Measurements from ENCODE around the gene PADI1. TPM values are rescaled to one million over a fixed set of nuclear protein-coding genes. Genes with fewer than 3 reads are reported as not detected.

PADI1 gene
- total RNA-seq, 1 donor from 2014 or later = not detected

GRCh38 chr1:17259233-17259873 lies 54.4 kb downstream of the PADI1 start:
- no peak overlapping the region for H3K4me3 Mint-ChIP-seq (ENCODE audit: low read depth)
- peaks cover 8% of the 10 kb centered on the region for H3K27me3 Mint-ChIP-seq
- no peak for TF ChIP-seq CTCF (IDR thresholded peaks at IDR 0.05; ENCODE audit: unreplicated experiment)
- H3K36me3 Mint-ChIP-seq (ENCODE audit: insufficient read depth) = no peaks in the 10 kb centered on the region
- no peaks in the 10 kb centered on the region for H3K4me1 Mint-ChIP-seq (ENCODE audit: low read depth)
- no peak for DNase-seq (ENCODE audit: low spot score, unreplicated experiment)
- H3K27ac Mint-ChIP-seq = no peak overlapping the region
- H3K9me3 Mint-ChIP-seq (ENCODE audit: low read depth) = peaks cover 8% of the 10 kb centered on the region

- Mint-ChIP-seq H3K4me1 (ENCODE audit: low read depth) (no peaks in the 10 kb centered on the region), H3K4me3 (ENCODE audit: low read depth) (no peak overlapping the region), H3K9me3 (ENCODE audit: low read depth) (peaks cover 8% of the 10 kb centered on the region), H3K27me3 (peaks cover 8% of the 10 kb centered on the region), H3K27ac (no peak overlapping the region), H3K36me3 (ENCODE audit: insufficient read depth) (no peaks in the 10 kb centered on the region)
- no peak for DNase-seq (ENCODE audit: low spot score, unreplicated experiment)
- TF ChIP-seq CTCF (IDR thresholded peaks at IDR 0.05; ENCODE audit: unreplicated experiment) = no peak
Observed at GRCh38 chr1:17260264-17260663, 55.3 kb downstream of the PADI1 start.

GRCh38 chr1:17260738-17261137 lies 55.8 kb downstream of the PADI1 start:
- no peaks in the 10 kb centered on the region for H3K4me1 Mint-ChIP-seq (ENCODE audit: low read depth)
- H3K27me3 Mint-ChIP-seq = peaks cover 5% of the 10 kb centered on the region
- no peak overlapping the region for H3K27ac Mint-ChIP-seq
- DNase-seq (ENCODE audit: low spot score, unreplicated experiment) = no peak
- peaks cover 8% of the 10 kb centered on the region for H3K9me3 Mint-ChIP-seq (ENCODE audit: low read depth)
- H3K36me3 Mint-ChIP-seq (ENCODE audit: insufficient read depth) = no peaks in the 10 kb centered on the region
- H3K4me3 Mint-ChIP-seq (ENCODE audit: low read depth) = no peak overlapping the region
- TF ChIP-seq CTCF (IDR thresholded peaks at IDR 0.05; ENCODE audit: unreplicated experiment) = no peak

GRCh38 chr1:17263936-17264335 lies 59.0 kb downstream of the PADI1 start:
- TF ChIP-seq CTCF (IDR thresholded peaks at IDR 0.05; ENCODE audit: unreplicated experiment) = no peak
- Mint-ChIP-seq H3K4me1 (ENCODE audit: low read depth) (no peaks in the 10 kb centered on the region), H3K27me3 (no peaks in the 10 kb centered on the region), H3K9me3 (ENCODE audit: low read depth) (peaks cover 8% of the 10 kb centered on the region), H3K36me3 (ENCODE audit: insufficient read depth) (no peaks in the 10 kb centered on the region), H3K4me3 (ENCODE audit: low read depth) (no peak overlapping the region), H3K27ac (no peak overlapping the region)
- DNase-seq (ENCODE audit: low spot score, unreplicated experiment) = no peak

GRCh38 chr1:17264470-17264869 lies 59.5 kb downstream of the PADI1 start:
- H3K27me3 Mint-ChIP-seq = no peaks in the 10 kb centered on the region
- H3K9me3 Mint-ChIP-seq (ENCODE audit: low read depth) = peaks cover 8% of the 10 kb centered on the region
- no peaks in the 10 kb centered on the region for H3K36me3 Mint-ChIP-seq (ENCODE audit: insufficient read depth)
- no peak overlapping the region for H3K27ac Mint-ChIP-seq
- no peak for TF ChIP-seq CTCF (IDR thresholded peaks at IDR 0.05; ENCODE audit: unreplicated experiment)
- no peaks in the 10 kb centered on the region for H3K4me1 Mint-ChIP-seq (ENCODE audit: low read depth)
- DNase-seq (ENCODE audit: low spot score, unreplicated experiment) = no peak
- H3K4me3 Mint-ChIP-seq (ENCODE audit: low read depth) = no peak overlapping the region

Data from progenitor cell of endocrine pancreas (in vitro differentiated cells).